GM12864 (cell line): ENCODE results near the gene GPSM3.
A peak's percentile ranks its signal among the peaks of the same experiment; 100 is the strongest.

Experiments used
- DNase-seq: peaks from one replicate; pipeline ENCODE4 v3.0.0-alpha.2; 2011; ENCODE audit warnings: low read depth
- H3K4me3 ChIP-seq: 2 replicates; pipeline ENCODE4 v1.5.1; 2011; ENCODE audit warnings: mild to moderate bottlenecking, low read depth, low read length, control low read depth
- CTCF ChIP-seq: IDR thresholded peaks from 2 replicates; pipeline ENCODE4 v1.5.1; 2011; ENCODE audit warnings: low read depth, mild to moderate bottlenecking, moderate library complexity, low read length, control low read depth, inconsistent platforms; ENCODE audit errors: missing control alignments

Gene GPSM3

GRCh38 chr6:32178547-32179440 lies 13.6 kb downstream of the GPSM3 start:
- no peak for DNase-seq
- H3K4me3 ChIP-seq: peak overlapping the region; percentile 83
- TF ChIP-seq CTCF: no peak

- H3K4me3 ChIP-seq: peak within 1 kb of the TSS; percentile 83
- no peak for TF ChIP-seq CTCF
- peak; percentile 100 for DNase-seq
Measured at GRCh38 chr6:32177788-32178546, 14.5 kb downstream of the GPSM3 start, which contains the start of gene RNF5. TSS of gene RNF5 (plus strand) at chr6:32178405. CDS start at chr6:32178512, 107 bp downstream.

GRCh38 chr6:32177183-32177787 lies 15.2 kb downstream of the GPSM3 start:
- H3K4me3 ChIP-seq: peak overlapping the region; percentile 65
- TF ChIP-seq CTCF: no peak
- no peak for DNase-seq

- DNase-seq: no peak
- peak overlapping the region; percentile 65 for H3K4me3 ChIP-seq
- no peak for TF ChIP-seq CTCF
Measured at GRCh38 chr6:32176476-32177182, 15.8 kb downstream of the GPSM3 start.

- peak within 1 kb of the TSS; percentile 65 for H3K4me3 ChIP-seq
- peak; percentile 93 for DNase-seq
- no peak for TF ChIP-seq CTCF
Measured at GRCh38 chr6:32175711-32176475, 16.6 kb downstream of the GPSM3 start, which contains the start of gene AGPAT1. TSS of gene AGPAT1 (minus strand) at chr6:32176084. CDS start at chr6:32171496, 4,588 bp downstream.

GRCh38 chr6:32175322-32175710 lies 17.1 kb downstream of the GPSM3 start:
- H3K4me3 ChIP-seq: peak overlapping the region; percentile 65
- no peak for TF ChIP-seq CTCF
- no peak for DNase-seq
